Erythroblast (primary cell): ENCODE results near the gene REP15.

ENCODE experiments used
- GATA1 ChIP-seq: IDR thresholded peaks from 2 replicates; pipeline ENCODE4 v1.6.1; 2011; ENCODE audit warnings: low read depth, mild to moderate bottlenecking, control low read depth, low read length, moderate library complexity
- POLR2A ChIP-seq: IDR thresholded peaks from 2 replicates; pipeline ENCODE4 v1.6.1; 2011; ENCODE audit warnings: mild to moderate bottlenecking, low read length

- TF ChIP-seq POLR2A (no peak), GATA1 (no peak)
Measured at GRCh38 chr12:27680619-27681018, 15.6 kb upstream of the REP15 start.
